AG09319 (cell line): Measurements from ENCODE around the gene CSNK2B.
A peak's percentile ranks its signal among the peaks of the same experiment; 100 is the strongest.

ENCODE experiments used
- DNase-seq: peaks from one replicate; pipeline ENCODE4 v3.0.0-alpha.2; 2010; ENCODE audit warnings: low read depth; ENCODE audit errors: extremely low read depth
- CTCF ChIP-seq: IDR thresholded peaks from 2 replicates; pipeline ENCODE4 v1.5.1; 2011; ENCODE audit warnings: low read depth, mild to moderate bottlenecking, inconsistent platforms, low read length, moderate library complexity

Gene CSNK2B

DNA sequence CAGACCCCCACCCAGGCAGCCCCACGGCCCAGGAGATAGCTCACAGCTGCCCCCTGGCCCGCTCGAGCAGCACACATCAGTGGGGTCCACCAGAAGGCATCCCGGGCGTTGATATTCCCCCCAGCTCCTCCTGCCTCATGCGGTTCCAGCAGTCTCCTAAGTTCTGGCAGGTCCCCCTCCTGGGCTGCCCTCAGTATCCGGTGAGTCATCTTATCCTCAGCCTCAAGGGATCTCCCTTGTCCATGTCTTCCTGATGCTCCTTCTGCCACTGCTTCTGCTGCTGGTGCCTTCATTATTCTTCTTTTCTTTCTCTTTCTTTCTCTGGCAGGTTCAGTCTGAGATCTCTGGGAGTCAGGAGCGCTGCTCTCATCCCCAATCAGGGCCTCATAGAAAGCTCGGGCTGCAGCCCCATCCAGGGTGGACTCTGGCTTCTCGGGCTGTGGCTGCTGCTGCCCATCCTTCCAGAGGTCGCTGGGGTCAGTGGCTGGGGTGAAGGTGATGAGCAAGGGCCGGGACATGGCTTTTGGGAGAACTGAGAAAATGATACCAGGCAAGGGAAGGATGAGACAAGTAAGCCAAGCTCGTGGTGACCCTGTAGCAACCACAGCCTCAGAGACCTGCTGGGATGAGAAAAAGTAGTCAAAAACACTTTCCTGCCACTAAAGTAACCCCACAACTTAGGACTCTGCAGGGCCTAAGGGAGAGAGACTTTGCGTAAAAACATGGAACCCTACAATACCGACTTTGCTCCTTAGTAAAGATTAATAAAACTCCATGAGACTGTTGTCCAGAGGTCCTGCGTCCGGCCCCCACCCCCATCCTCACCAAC lies 1.7 kb upstream of the CSNK2B start:
- DNase-seq = peak; percentile 31
- no peak; the same call in 1 of the 2 replicates for TF ChIP-seq CTCF

DNA sequence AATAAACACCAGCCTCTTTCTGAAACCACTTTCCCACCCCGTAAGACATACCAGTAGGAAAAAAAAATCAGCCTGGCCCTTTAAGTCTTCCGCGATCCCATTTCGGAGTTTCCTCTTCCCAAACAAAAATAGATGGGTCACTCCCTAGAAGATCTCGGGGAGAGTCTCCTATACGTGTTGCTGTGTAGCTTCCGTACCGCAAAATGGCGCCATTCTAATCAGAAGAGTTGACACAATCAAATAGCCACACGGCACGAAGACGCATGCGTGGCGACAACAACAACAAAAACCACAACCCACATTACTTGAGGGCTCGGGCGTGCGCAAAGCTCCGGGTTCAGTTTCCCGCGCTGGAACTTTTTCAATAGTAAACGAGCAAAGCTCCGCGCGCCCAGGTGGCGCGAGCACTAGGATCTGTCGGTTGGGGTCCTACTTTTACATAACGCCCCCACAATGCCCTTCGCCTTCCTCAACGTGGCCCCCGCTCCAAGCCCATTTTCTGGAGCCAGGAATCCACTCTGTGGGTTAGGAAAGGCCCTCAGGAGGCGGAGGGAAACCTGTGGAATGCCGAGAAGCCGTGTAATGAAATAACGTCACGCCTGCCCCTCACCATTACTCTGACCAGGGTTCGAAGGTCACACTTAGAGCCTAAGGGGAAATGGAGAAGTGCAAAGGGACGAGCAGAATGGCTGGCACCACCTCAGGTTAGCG lies 935 bp upstream of the CSNK2B start, which contains the start of gene GPANK1:
Gene GPANK1, minus strand, starts transcription at position 208 of the 711 bp plus-strand sequence. CDS start 519 bp downstream, outside the sequence.
- DNase-seq = peak; percentile 85
- no peak for TF ChIP-seq CTCF

GRCh38 chr6:31666337-31666965 lies 571 bp downstream of the CSNK2B start:
- no peak for DNase-seq
- TF ChIP-seq CTCF = no peak

DNA sequence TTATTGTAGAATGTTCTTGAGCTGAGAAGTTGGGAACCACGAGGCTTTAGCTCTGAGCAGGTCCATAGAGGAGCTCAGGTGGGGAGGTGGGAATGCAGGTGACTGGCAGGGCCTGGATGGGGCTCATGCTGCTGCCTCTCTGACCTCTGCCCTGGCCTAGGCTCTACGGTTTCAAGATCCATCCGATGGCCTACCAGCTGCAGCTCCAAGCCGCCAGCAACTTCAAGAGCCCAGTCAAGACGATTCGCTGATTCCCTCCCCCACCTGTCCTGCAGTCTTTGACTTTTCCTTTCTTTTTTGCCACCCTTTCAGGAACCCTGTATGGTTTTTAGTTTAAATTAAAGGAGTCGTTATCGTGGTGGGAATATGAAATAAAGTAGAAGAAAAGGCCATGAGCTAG lies 3.8 kb downstream of the CSNK2B start, which contains the start of gene LY6G5B:
Gene LY6G5B, plus strand, starts transcription at position 301 of the 400 bp plus-strand sequence. CDS start 975 bp downstream, outside the sequence.
- DNase-seq = no peak
- no peak for TF ChIP-seq CTCF

GRCh38 chr6:31676322-31676903 lies 10.5 kb downstream of the CSNK2B start:
- no peak for DNase-seq
- TF ChIP-seq CTCF = no peak

- TF ChIP-seq CTCF = no peak
- no peak for DNase-seq
These were observed 11.0 kb downstream of the CSNK2B start for GRCh38 chr6:31676904-31677303.
